ENCODE measurements around the gene MYMX.

Gene MYMX

DNA sequence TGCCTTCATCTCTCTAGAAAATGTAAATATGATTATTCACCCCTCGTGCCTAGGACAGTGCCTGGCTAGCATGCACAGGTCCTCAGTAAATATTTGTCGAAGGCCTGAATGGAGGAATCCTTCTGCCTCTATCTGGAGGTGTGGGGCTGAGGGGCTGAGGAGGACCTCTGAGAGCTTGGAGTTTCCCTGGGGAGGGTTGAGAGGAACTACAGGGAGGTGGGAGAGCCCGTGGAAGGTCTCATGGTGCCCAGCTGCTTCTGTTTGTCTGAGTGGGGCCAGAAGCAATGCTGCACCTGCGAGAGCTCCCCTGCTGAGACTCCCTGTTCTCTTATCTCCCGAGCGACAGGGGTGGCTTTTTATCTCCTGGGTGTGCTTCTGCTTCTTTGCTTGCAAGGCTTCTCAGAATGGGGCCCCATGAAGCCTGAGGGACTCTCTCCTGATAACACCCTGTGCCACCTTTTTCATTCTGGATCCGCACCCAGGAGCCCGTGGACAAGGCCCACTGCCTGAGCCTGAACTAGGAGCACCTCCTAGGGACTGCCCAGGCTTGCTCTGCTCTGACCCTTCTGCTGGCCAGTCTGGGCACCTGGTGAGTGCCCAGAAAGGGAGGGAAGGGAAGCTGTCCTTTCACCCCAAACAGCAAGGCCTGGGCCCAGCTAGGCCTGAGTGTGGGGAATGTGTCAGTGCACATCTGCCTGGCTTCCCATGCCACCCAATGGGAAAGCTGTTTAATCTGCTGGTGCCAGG, 9.0 kb downstream of the MYMX start:
- Histone ChIP-seq H3K36me3 (replicated peaks; ENCODE audit: low read depth, low read length) (peaks cover 41% of the 10 kb centered on the region), H3K4me3 (ENCODE audit: low read length) (peak overlapping the region; percentile 83; the same call in 1 of the 2 replicates), H4K20me1 (ENCODE audit: insufficient read depth, low read length) (peaks cover 45% of the 10 kb centered on the region), H3K79me2 (ENCODE audit: low read length) (peaks cover 57% of the 10 kb centered on the region), H3K27me3 (ENCODE audit: low read depth, low read length) (no peaks in the 10 kb centered on the region), H3K27ac (ENCODE audit: low read length) (peak overlapping the region; percentile 36), H3K9ac (ENCODE audit: low read length) (peak overlapping the region; percentile 2; the same call in 1 of the 2 replicates), H3K4me2 (ENCODE audit: low read length) (peak overlapping the region; percentile 45), H3K4me1 (ENCODE audit: low read length) (peaks cover 44% of the 10 kb centered on the region), H3K9me3 (ENCODE audit: insufficient read depth, low read length) (no peaks in the 10 kb centered on the region), H2AFZ (ENCODE audit: low read depth, low read length) (no peak overlapping the region)
- TF ChIP-seq, protein P1, sequence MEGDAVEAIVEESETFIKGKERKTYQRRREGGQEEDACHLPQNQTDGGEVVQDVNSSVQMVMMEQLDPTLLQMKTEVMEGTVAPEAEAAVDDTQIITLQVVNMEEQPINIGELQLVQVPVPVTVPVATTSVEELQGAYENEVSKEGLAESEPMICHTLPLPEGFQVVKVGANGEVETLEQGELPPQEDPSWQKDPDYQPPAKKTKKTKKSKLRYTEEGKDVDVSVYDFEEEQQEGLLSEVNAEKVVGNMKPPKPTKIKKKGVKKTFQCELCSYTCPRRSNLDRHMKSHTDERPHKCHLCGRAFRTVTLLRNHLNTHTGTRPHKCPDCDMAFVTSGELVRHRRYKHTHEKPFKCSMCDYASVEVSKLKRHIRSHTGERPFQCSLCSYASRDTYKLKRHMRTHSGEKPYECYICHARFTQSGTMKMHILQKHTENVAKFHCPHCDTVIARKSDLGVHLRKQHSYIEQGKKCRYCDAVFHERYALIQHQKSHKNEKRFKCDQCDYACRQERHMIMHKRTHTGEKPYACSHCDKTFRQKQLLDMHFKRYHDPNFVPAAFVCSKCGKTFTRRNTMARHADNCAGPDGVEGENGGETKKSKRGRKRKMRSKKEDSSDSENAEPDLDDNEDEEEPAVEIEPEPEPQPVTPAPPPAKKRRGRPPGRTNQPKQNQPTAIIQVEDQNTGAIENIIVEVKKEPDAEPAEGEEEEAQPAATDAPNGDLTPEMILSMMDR (IDR thresholded peaks at IDR 0.05; ENCODE audit: low read depth, low read length): no peak
- no peak for TF ChIP-seq EZH2phosphoT487 (IDR thresholded peaks at IDR 0.05; ENCODE audit: low read depth)

DNA sequence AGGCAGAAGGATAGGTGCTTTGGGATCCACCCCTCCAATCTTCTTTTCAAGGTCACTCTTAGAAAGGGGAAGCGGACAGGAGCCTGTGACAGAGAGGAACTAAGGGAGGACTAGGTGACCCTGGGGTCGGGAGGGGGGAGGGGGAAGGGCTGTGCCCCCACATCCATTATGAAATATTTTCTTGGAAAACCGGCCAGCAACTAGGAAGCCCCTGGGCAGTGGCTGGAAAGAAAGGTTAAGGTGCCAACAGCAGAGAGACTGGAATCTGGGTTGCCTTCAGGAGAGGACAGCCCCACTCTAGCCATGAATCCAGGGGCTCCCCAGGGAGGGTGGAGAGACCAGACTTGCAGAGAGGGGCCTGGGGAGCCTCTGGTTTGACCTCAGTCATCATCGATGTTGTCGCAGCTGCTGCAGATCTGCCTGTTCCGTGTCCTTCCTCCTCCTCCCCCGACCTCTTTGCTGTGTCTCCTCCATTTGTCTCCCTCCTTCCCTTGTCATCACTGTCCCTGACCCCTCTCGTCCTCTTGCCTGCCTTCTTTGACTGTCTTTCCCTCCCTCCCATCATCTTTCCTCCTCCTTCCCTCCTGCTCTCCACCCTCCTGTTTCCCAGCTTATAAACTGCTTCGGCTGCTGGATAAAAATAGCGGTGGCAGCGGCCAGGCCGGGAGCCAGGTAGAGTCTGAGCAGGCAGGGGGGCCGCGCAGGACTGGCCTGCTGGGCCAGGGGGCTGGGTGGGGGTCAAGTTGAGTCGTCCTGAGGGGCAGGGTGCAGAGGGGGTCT, 9.8 kb downstream of the MYMX start:
- Histone ChIP-seq H3K36me3 (replicated peaks; ENCODE audit: low read depth, low read length) (peaks cover 44% of the 10 kb centered on the region), H3K4me2 (ENCODE audit: low read length) (peak overlapping the region; percentile 45), H3K79me2 (ENCODE audit: low read length) (peaks cover 57% of the 10 kb centered on the region), H3K4me1 (ENCODE audit: low read length) (peaks cover 36% of the 10 kb centered on the region), H4K20me1 (ENCODE audit: insufficient read depth, low read length) (peaks cover 45% of the 10 kb centered on the region), H3K9me3 (ENCODE audit: insufficient read depth, low read length) (no peaks in the 10 kb centered on the region), H3K4me3 (ENCODE audit: low read length) (peak overlapping the region; percentile 83; the same call in 1 of the 2 replicates), H3K27me3 (ENCODE audit: low read depth, low read length) (no peaks in the 10 kb centered on the region), H2AFZ (ENCODE audit: low read depth, low read length) (no peak overlapping the region), H3K9ac (ENCODE audit: low read length) (peak overlapping the region; percentile 2; the same call in 1 of the 2 replicates), H3K27ac (ENCODE audit: low read length) (peak overlapping the region; percentile 36; the same call in 1 of the 2 replicates)
- TF ChIP-seq EZH2phosphoT487 (IDR thresholded peaks at IDR 0.05; ENCODE audit: low read depth): no peak
- TF ChIP-seq, protein P1 (IDR thresholded peaks at IDR 0.05; ENCODE audit: low read depth, low read length): no peak

DNA sequence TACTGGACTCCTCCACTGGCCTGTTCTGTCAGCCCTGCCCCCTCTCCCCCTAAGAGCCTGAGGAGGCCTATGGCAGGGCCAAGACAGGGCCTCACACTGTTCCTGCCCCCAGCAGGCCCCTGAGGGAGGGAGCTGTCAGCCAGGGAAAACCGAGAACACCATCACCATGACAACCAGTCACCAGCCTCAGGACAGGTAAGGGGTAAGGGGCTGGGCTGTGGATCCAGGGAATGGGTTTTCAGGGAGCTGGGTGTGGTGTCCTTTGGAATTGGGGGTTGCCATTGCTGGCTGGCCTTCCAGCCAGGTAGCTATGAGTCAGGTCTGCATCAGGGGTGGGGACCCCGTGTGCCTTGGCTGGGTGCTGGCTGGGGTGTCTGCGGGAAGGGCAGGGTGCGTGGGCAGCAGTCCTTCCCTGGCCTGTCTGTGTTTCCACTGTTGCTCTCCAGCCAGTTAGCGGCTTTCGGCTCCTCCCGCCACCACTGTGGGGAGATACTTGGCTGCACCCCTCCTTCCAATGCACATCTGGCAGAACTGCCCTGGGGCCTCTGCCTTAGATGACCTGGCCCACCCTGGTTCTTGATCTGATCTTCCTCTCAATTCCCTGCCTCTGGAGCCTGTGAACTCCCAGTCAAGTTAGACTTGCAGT, 10.5 kb downstream of the MYMX start:
- TF ChIP-seq, protein P1 (IDR thresholded peaks at IDR 0.05; ENCODE audit: low read depth, low read length): no peak
- no peak for TF ChIP-seq EZH2phosphoT487 (IDR thresholded peaks at IDR 0.05; ENCODE audit: low read depth)
- peaks cover 57% of the 10 kb centered on the region for H3K79me2 ChIP-seq (ENCODE audit: low read length)
- H2AFZ ChIP-seq (ENCODE audit: low read depth, low read length): no peak overlapping the region
- H3K4me2 ChIP-seq (ENCODE audit: low read length): no peak overlapping the region
- peaks cover 31% of the 10 kb centered on the region for H3K4me1 ChIP-seq (ENCODE audit: low read length)
- H3K9me3 ChIP-seq (ENCODE audit: insufficient read depth, low read length): no peaks in the 10 kb centered on the region
- H3K36me3 ChIP-seq (replicated peaks; ENCODE audit: low read depth, low read length): peaks cover 50% of the 10 kb centered on the region
- H3K27ac ChIP-seq (ENCODE audit: low read length): no peak overlapping the region
- H3K27me3 ChIP-seq (ENCODE audit: low read depth, low read length): no peaks in the 10 kb centered on the region
- H3K9ac ChIP-seq (ENCODE audit: low read length): no peak overlapping the region
- peaks cover 45% of the 10 kb centered on the region for H4K20me1 ChIP-seq (ENCODE audit: insufficient read depth, low read length)
- no peak overlapping the region for H3K4me3 ChIP-seq (ENCODE audit: low read length)

DNA sequence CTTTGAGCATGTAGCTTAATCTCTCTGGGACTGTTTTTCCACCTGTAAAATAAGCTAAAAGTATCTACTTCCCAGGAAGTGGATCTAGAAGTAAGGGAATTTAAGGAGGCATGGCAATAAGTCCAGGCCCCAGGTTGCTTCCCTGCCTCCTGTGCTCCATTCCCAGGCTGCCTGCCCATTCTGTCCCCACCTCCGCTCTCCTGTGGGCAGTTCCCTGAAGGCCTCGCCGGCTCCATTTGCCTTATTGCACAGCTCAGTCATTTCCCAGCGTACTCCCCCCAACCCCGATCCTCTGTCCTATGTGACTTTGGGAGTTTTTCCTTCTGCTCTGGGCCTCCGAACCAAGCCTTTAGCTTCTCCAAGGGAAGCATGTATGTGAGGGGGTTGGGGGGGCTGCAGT, 11.3 kb downstream of the MYMX start:
- no peaks in the 10 kb centered on the region for H3K27me3 ChIP-seq (ENCODE audit: low read depth, low read length)
- peaks cover 54% of the 10 kb centered on the region for H3K79me2 ChIP-seq (ENCODE audit: low read length)
- no peak overlapping the region for H3K4me2 ChIP-seq (ENCODE audit: low read length)
- H3K9ac ChIP-seq (ENCODE audit: low read length): no peak overlapping the region
- H3K36me3 ChIP-seq (replicated peaks; ENCODE audit: low read depth, low read length): peaks cover 58% of the 10 kb centered on the region
- no peak for TF ChIP-seq EZH2phosphoT487 (IDR thresholded peaks at IDR 0.05; ENCODE audit: low read depth)
- TF ChIP-seq, protein P1 (IDR thresholded peaks at IDR 0.05; ENCODE audit: low read depth, low read length): no peak
- peaks cover 23% of the 10 kb centered on the region for H3K4me1 ChIP-seq (ENCODE audit: low read length)
- H3K4me3 ChIP-seq (ENCODE audit: low read length): no peak overlapping the region
- H2AFZ ChIP-seq (ENCODE audit: low read depth, low read length): no peak overlapping the region
- no peaks in the 10 kb centered on the region for H3K9me3 ChIP-seq (ENCODE audit: insufficient read depth, low read length)
- H3K27ac ChIP-seq (ENCODE audit: low read length): no peak overlapping the region
- H4K20me1 ChIP-seq (ENCODE audit: insufficient read depth, low read length): peaks cover 45% of the 10 kb centered on the region
